Measurements from ENCODE around the gene FYN. TPM values are rescaled to one million over a fixed set of nuclear protein-coding genes. Genes with fewer than 3 reads are reported as not detected.

FYN gene
- total and polyA plus RNA-seq, 10 of the 15 experiments (the other 5 are each of a cell fraction or from before 2014, with no cell fraction given) = 51.4 to 247 (median 138) TPM

DNA sequence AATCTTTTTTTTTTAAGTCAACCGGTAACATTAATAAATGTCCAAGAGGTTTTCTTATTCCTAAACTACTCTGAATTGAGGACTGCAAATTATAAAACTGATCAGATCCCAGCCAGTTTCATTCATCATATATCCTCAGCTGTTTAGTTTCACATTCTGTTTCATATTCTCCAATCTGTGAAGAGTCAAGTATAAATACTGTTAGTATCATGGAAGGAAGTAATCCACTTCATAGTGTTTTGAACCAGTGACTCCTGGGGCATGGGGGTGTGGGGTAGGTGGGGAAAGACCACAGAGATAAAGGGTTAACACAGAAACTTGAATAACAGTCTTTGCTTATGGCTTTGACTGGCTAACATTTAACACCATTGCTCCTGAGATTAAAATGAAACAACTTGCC lies 69.9 kb downstream of the FYN start:
- no TSS peak for BruUV-seq (replicated peaks)
- CTCF ChIA-PET = interaction anchor here (0.9 to 4.2 kb wide), 12 partner anchors 8 to 93 kb away, joined by 3 to 36 read pairs (median 6); no protein-coding TSS in a partner anchor
- no peak overlapping the region for H3K4me3 ChIP-seq
- POLR2A ChIA-PET = interaction anchor here (1.0 to 1.9 kb wide), 6 partner anchors 9 to 40 kb away, joined by 3 to 6 read pairs (median 4); no protein-coding TSS in a partner anchor
- H4K20me1 ChIP-seq (ENCODE audit: control insufficient read depth, insufficient read depth) = no peaks in the 10 kb centered on the region
- no peaks in the 10 kb centered on the region for H3K9me3 ChIP-seq (replicated peaks; ENCODE audit: control insufficient read depth, insufficient read depth, low read length)
- H3K36me3 ChIP-seq (ENCODE audit: control insufficient read depth in 2 of 2, insufficient read depth in 2 of 2, low read length in 1 of 2) = peaks cover 2 to 6% of the 10 kb centered on the region in 2 experiments; a peak in 3 of 4 replicates
- H3K9ac ChIP-seq (ENCODE audit: control insufficient read depth, insufficient read depth, low read length) = no peak overlapping the region
- WGBS (ENCODE audit: insufficient coverage, insufficient replicate concordance, low lambda C conversion rate, missing lambda C conversion rate) = 100% methylated on average over 1 of the region's 1 CpG
- H3K4me1 ChIP-seq (ENCODE audit: control insufficient read depth, insufficient read depth, low read length) = peaks cover 68% of the 10 kb centered on the region
- SMC1A ChIA-PET (ENCODE audit: uncharacterized antibody, unreplicated experiment) = interaction anchor here (0.9 to 5.1 kb wide), 24 partner anchors 8 to 237 kb away, joined by 3 to 91 read pairs (median 10); partner anchors contain the start of gene FYN
- intact Hi-C loops (cut with micrococcal nuclease; ENCODE audit: unreplicated experiment) = no loop called here
- peak overlapping the region; percentile 26; the same call in 1 of the 2 replicates for H3K4me2 ChIP-seq (ENCODE audit: control insufficient read depth, insufficient read depth)
- FAIRE-seq = no peak
- peak overlapping the region; percentile 70 for H3K27ac ChIP-seq (ENCODE audit: control insufficient read depth, insufficient read depth)
- RAD21 ChIA-PET (ENCODE audit: unreplicated experiment) = interaction anchor here (1.1 to 4.8 kb wide), 18 partner anchors 9 to 70 kb away, joined by 3 to 58 read pairs (median 6); partner anchors contain the start of gene FYN
- in situ Hi-C loops (cut with MboI) = no loop called here
- no peak overlapping the region for H2AFZ ChIP-seq (ENCODE audit: control insufficient read depth, low read depth, low read length)
- peak; percentile 5; the same call in 2 of the 3 replicates for ATAC-seq
- DNase-seq (ENCODE audit: low read depth, low spot score) = no peak
- no peaks in the 10 kb centered on the region for H3K27me3 ChIP-seq (replicated peaks in 1 of 2; ENCODE audit: control insufficient read depth in 2 of 2, insufficient read depth in 2 of 2, low read length in 1 of 2)
- peaks cover 46% of the 10 kb centered on the region for H3K79me2 ChIP-seq (ENCODE audit: control insufficient read depth, insufficient read depth, low read length)
- TF ChIP-seq CHD2 (IDR thresholded peaks at IDR 0.05; ENCODE audit: borderline replicate concordance, low read depth, low read length) = no peak
- no peak for TF ChIP-seq WRNIP1 (IDR thresholded peaks at IDR 0.05; ENCODE audit: borderline replicate concordance, low read depth, low read length)
- TF ChIP-seq RBBP5 (conservative IDR thresholded peaks at IDR 0.05) = no peak
- TF ChIP-seq, protein P1, sequence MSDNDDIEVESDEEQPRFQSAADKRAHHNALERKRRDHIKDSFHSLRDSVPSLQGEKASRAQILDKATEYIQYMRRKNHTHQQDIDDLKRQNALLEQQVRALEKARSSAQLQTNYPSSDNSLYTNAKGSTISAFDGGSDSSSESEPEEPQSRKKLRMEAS (IDR thresholded peaks at IDR 0.05; ENCODE audit: low read depth, low read length) = no peak
- no peak for TF ChIP-seq NFYA (IDR thresholded peaks at IDR 0.05; ENCODE audit: borderline replicate concordance, low read depth, low read length)
- TF ChIP-seq MTA3 (IDR thresholded peaks at IDR 0.05; ENCODE audit: borderline replicate concordance, low read length) = no peak
- TF ChIP-seq MXI1 (IDR thresholded peaks at IDR 0.05; ENCODE audit: low read depth, low read length) = no peak
- TF ChIP-seq NBN (IDR thresholded peaks at IDR 0.05) = no peak
- no peak for TF ChIP-seq HDAC6 (IDR thresholded peaks at IDR 0.05; ENCODE audit: unreplicated experiment)
- no peak for TF ChIP-seq ZNF622 (IDR thresholded peaks at IDR 0.05)
- TF ChIP-seq TBL1XR1 (IDR thresholded peaks at IDR 0.05; ENCODE audit: low read depth, low read length) = no peak
- no peak for TF ChIP-seq CEBPB (IDR thresholded peaks at IDR 0.05; ENCODE audit: borderline replicate concordance in 1 of 2, low read depth in 2 of 2, low read length in 2 of 2)
